NCI-H748 (cell line): Measurements from ENCODE around the gene SEZ6L2.
"Not testable (repeated sequence)": the region's sequence is repeated elsewhere in the genome, so short reads cannot be mapped to it uniquely, and the experiment has no call there.

Experiments used
- DNase-seq: peaks from one replicate; lab custom pipeline; 2025; ENCODE audit not compliant: unreplicated experiment; lab: John Stamatoyannopoulos, UW

Gene SEZ6L2

GRCh38 chr16:29899516-29900101 is at the start of gene SEZ6L2:
SEZ6L2 (minus strand) TSS chr16:29899550; CDS start chr16:29899019, 531 bp downstream.
- peak; percentile 91 for DNase-seq

- DNase-seq = no peak
Measured at GRCh38 chr16:29947897-29948296, 48.5 kb upstream of the SEZ6L2 start.

GRCh38 chr16:29943846-29944799 is 44.8 kb upstream of the SEZ6L2 start:
- peak; percentile 48 for DNase-seq

- DNase-seq = no peak
Measured at GRCh38 chr16:29940656-29941055, 41.3 kb upstream of the SEZ6L2 start.

DNA sequence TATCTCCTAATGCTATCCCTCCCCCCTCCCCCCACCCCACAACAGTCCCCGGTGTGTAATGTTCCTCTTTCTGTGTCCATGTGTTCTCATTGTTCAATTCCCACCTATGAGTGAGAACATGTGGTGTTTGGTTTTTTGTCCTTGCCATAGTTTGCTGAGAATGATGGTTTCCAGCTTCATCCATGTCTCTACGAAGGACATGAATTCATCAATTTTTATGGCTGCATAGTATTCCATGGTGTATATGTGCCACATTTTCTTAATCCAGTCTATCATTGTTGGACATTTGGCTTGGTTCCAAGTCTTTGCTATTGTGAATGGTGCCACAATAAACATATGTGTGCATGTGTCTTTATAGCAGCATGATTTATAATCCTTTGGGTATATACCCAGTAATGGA is 32.4 kb upstream of the SEZ6L2 start:
- not testable (repeated sequence) for DNase-seq

GRCh38 chr16:29927070-29927905 is 27.9 kb upstream of the SEZ6L2 start:
- no peak for DNase-seq

DNA sequence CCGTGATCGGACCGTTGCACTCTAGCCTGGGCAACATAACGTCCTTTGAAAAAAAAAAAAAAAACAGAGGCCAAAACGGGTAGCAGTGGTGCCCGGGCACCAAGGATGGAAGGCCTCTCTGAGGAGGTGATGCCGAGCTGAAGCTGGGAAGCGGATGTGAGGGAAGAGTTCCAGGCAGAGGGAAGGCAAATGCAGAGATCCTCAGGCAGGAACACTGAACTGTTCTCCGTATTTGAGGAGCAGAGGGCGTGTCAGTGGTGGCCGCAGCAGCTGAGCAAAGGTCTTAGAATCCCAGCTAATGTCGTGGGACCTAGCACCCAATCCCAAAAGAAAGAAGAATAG is 27.3 kb upstream of the SEZ6L2 start:
- DNase-seq = peak; percentile 47

- peak; percentile 80 for DNase-seq
Measured at GRCh38 chr16:29925781-29926710, 26.7 kb upstream of the SEZ6L2 start, which contains the start of gene KCTD13. KCTD13 (minus strand) TSS chr16:29926226; CDS start chr16:29926033, 193 bp downstream.

- peak; percentile 25 for DNase-seq
Measured at GRCh38 chr16:29925105-29925756, 25.9 kb upstream of the SEZ6L2 start.

DNA sequence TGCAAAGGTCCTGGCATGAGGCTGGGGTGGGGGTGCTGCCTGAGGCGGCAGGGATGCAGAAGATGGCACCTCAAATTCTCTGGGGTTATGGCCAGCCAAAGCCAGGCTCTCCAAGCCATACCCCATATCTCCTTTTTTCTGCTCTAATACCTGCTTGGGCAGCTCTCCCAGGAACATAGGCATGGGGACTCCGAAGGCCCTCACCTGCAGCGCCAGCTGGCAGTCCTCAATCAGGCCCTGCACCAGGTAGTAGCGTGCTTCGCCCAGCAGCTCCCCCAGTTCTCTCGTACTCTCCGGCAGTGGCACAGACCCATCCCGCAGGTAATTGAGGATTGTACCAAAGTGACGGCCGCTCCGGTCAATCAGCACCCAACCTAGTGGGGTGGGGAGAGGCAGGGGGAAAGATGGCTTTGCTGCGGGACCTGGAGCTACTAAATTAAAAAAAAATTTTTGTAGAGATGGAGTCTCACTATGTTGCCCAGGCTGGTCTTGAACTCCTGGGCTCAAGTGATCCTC is 23.7 kb upstream of the SEZ6L2 start:
- no peak for DNase-seq

DNA sequence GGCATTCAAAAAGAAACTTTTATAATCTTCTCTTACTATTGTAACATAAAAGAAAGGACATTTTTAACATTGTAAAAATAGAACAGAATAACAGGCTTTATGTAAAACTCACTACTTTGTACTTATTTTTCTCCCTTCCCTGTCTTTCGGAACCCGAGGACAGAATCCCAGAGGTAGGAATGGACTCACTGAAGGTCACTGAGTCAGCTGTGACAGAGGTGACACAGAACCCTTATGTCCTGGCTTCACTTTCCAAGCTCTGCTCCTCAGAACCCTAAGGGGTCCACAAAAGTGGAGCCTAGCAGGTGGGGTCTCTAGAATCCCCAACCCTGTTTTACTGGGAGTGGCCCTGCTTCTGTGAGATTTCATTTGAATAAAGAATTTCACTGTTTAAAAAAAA is 23.0 kb upstream of the SEZ6L2 start:
- no peak for DNase-seq

DNA sequence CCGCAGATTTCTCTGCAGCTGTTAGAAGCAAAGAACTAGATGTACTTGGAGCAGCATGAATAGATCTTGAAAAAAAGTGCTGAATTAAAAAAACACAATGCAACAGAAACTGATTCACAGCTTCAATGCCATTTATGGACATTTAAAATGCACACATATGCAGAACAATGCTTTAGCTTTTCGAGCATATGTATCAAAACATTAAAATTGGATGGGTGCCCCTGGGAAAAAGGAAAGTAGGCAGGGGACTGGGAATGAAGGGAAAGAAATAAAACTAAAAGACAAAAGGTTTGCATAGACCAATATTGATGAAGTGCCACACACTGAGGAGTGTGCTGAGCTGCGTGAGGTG is 21.7 kb upstream of the SEZ6L2 start:
- DNase-seq = no peak

DNA sequence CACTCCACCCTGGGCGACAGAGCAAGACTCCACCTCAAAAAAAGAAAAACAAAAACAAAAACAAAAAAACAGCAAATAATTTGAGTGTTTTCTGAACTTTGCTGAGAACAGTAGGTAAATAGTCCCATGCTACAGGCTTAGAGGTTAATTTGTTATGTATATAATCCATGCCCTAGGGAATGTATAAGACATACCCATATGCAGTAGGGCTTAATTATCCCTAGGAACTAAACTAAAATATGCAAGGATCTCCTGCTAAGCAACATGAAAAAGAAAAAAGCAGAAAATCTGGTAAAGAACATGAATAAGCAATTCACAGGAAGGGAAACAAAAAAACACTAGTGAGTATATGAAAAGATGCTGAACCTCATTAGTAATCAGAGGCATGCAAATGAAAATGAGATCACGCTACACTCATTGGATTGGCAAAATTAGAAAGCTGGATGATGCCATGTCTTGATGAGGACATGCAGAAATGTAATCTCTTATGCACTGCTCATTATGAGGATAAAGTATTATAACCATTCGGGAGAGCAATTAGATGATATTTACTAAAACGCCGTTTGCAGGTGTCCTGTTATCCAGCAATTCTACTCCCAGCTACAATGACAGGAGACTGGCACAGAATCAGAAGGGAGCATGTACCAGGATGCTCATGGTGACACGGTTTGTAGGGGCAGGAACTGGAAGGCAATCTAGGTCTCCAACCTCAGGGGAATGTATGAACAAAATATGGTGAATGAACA is 21.1 kb upstream of the SEZ6L2 start:
- no peak for DNase-seq

GRCh38 chr16:29916979-29917378 is 17.6 kb upstream of the SEZ6L2 start:
- DNase-seq = no peak

DNA sequence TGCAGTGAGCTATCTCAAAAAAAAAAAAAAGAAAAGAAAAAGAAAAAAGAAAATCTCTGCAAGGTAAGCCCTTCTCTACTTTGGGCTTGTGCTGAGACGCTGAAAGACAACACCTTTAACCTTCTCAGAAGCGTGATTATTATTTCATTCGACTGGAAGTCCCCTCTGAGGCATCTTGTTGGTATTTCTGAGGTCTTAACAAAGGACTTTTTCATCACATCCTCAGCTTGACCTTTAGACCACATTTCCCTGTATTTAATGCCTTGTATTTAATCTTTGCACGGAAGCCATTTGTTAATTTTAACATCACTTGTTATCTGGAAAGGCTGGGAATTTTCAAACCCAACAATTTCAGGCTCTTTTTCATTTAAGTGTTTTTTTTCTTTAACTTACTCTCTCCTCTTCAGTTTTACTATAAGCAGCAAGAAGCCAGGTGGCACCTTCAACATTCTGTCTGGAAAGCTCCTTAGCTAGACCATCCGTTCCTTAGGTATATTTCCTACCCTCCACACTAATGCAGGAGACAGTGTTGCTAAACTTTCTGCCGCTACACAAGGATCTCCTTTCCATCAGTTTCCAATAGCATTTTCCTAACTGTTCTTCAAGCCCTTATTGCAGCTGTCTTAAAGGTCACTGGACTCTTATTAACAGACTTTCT is 16.4 kb upstream of the SEZ6L2 start:
- DNase-seq = no peak

DNA sequence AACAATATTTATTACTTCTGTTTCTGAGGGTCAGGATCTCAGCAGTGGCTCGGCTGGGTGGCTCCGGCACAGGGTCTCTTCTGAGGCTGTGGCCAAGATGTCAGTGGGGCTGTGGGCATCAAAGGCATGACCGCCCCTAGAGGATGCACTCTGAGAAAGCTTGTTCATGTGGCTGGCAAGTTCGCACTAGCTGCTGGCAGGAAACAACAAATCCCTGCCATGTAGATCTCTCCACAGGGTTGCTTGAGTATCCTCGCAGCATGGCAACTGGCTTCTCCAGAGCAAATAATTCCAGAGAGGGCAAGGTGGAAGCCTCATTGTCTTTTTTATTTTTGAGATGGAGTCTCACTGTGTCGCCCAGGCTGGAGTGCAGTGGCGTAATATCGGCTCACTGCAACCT is 14.2 kb upstream of the SEZ6L2 start:
- no peak for DNase-seq

- no peak for DNase-seq
Measured at GRCh38 chr16:29912087-29912486, 12.7 kb upstream of the SEZ6L2 start.

- DNase-seq = no peak
Measured at GRCh38 chr16:29911676-29912010, 12.3 kb upstream of the SEZ6L2 start.
